ENCODE measurements around the gene ADAMTS12.

ADAMTS12 gene

GRCh38 chr5:33479311-33479710, 412.5 kb downstream of the ADAMTS12 start:
- no peak for DNase-seq (ENCODE audit: low read depth in 2 of 2)

- no peak for DNase-seq (ENCODE audit: low read depth in 2 of 2)
Measured at GRCh38 chr5:33477816-33478215, 414.0 kb downstream of the ADAMTS12 start.

GRCh38 chr5:33476992-33477391, 414.8 kb downstream of the ADAMTS12 start:
- no peak for DNase-seq (ENCODE audit: low read depth in 2 of 2)

GRCh38 chr5:33475706-33476105, 416.1 kb downstream of the ADAMTS12 start:
- no peak for DNase-seq (ENCODE audit: low read depth in 2 of 2)

- DNase-seq (ENCODE audit: low read depth in 2 of 2) = no peak
Measured at GRCh38 chr5:33474931-33475499, 416.8 kb downstream of the ADAMTS12 start.

GRCh38 chr5:33474004-33474403, 417.8 kb downstream of the ADAMTS12 start:
- no peak for DNase-seq (ENCODE audit: low read depth in 2 of 2)
